Neuronal stem cell (in vitro differentiated cells): ENCODE data around the gene SYS1.

Experiments used
- DNase-seq: peaks from one replicate; pipeline ENCODE4 v3.0.0-alpha.2; 2013; ENCODE audit warnings: low spot score
- H2AFZ ChIP-seq: one replicate; pipeline ENCODE4 v1.6.1; 2013; ENCODE audit warnings: mild to moderate bottlenecking, low read length, inconsistent platforms
- H2AK5ac ChIP-seq: 2 replicates; pipeline ENCODE4 v1.6.1; 2013; ENCODE audit warnings: low read depth, mild to moderate bottlenecking, inconsistent platforms, low read length, moderate library complexity, mixed read lengths
- H2BK120ac ChIP-seq: 2 replicates; pipeline ENCODE4 v1.6.1; 2013; ENCODE audit warnings: low read depth, mild to moderate bottlenecking, inconsistent platforms, low read length, moderate library complexity, mixed read lengths
- H2BK12ac ChIP-seq: one replicate; pipeline ENCODE4 v1.6.1; 2013; ENCODE audit warnings: low read length, inconsistent platforms
- H2BK15ac ChIP-seq: 2 replicates; pipeline ENCODE4 v1.6.1; 2013; ENCODE audit warnings: mild to moderate bottlenecking, low read length, inconsistent platforms, mixed read lengths
- H2BK5ac ChIP-seq: one replicate; pipeline ENCODE4 v1.6.1; 2013; ENCODE audit warnings: inconsistent platforms, mild to moderate bottlenecking, low read length, moderate library complexity
- H3K14ac ChIP-seq: one replicate; pipeline ENCODE4 v1.6.1; 2013; ENCODE audit warnings: low read length, inconsistent platforms
- H3K18ac ChIP-seq: 2 replicates; pipeline ENCODE4 v1.6.1; 2013; ENCODE audit warnings: low read length, inconsistent platforms
- H3K23ac ChIP-seq: 2 replicates; pipeline ENCODE4 v1.6.1; 2013; ENCODE audit warnings: low read depth, mild to moderate bottlenecking, mixed read lengths, low read length, inconsistent platforms; ENCODE audit not compliant: poor library complexity
- H3K27ac ChIP-seq: replicated peaks from 3 replicates; pipeline ENCODE4 v1.5.1; 2013; ENCODE audit warnings: low read length, inconsistent platforms
- H3K27me3 ChIP-seq, 3 experiments: 2 replicates each; pipeline ENCODE4 v1.6.1; 2013; ENCODE audit warnings: low read length in 3 of 3, mild to moderate bottlenecking in 2 of 3, inconsistent platforms in 1 of 3, low read depth in 1 of 3, mixed read lengths in 1 of 3, moderate library complexity in 1 of 3; ENCODE audit not compliant: control insufficient read depth in 3 of 3, insufficient read depth in 3 of 3
- H3K36me3 ChIP-seq, 2 donors: replicated peaks in 1 of 2; 2 replicates each; pipeline ENCODE4 v1.6.1; 2013; ENCODE audit warnings: low read length in 2 of 2; ENCODE audit not compliant: control insufficient read depth in 2 of 2, insufficient read depth in 2 of 2
- H3K4ac ChIP-seq: 2 replicates; pipeline ENCODE4 v1.6.1; 2013; ENCODE audit warnings: inconsistent platforms, mild to moderate bottlenecking, low read length, moderate library complexity
- H3K4me1 ChIP-seq, 2 donors: 1 replicate in 1 of 2; 2 replicates in 1 of 2; pipeline ENCODE4 v1.6.1; 2013; ENCODE audit warnings: low read length in 2 of 2, low read depth in 1 of 2; ENCODE audit not compliant: control insufficient read depth in 2 of 2, insufficient read depth in 1 of 2
- H3K4me2 ChIP-seq: one replicate; pipeline ENCODE4 v1.6.1; 2013; ENCODE audit warnings: mild to moderate bottlenecking, low read length, inconsistent platforms; ENCODE audit not compliant: insufficient read depth, poor library complexity, severe bottlenecking
- H3K4me3 ChIP-seq, 2 donors: 2 replicates each; pipeline ENCODE4 v1.5.1; 2013; ENCODE audit warnings: low read length in 2 of 2, mild to moderate bottlenecking in 2 of 2, inconsistent platforms in 1 of 2, moderate library complexity in 1 of 2
- H3K79me1 ChIP-seq: one replicate; pipeline ENCODE4 v1.6.1; 2013; ENCODE audit warnings: low read depth, mild to moderate bottlenecking, inconsistent platforms, low read length, moderate library complexity
- H3K9ac ChIP-seq: one replicate; pipeline ENCODE4 v1.6.1; 2013; ENCODE audit warnings: mild to moderate bottlenecking, low read depth, low read length, inconsistent platforms; ENCODE audit not compliant: poor library complexity
- H3K9me3 ChIP-seq, 2 donors: replicated peaks in 1 of 2; 2 replicates each; pipeline versions ENCODE3 to v1.6.1; 2013; ENCODE audit warnings: low read length in 2 of 2, mild to moderate bottlenecking in 2 of 2, inconsistent platforms in 1 of 2, low read depth in 1 of 2, mixed read lengths in 1 of 2, moderate library complexity in 1 of 2; ENCODE audit not compliant: control insufficient read depth in 2 of 2, insufficient read depth in 1 of 2
- H4K8ac ChIP-seq: one replicate; pipeline ENCODE4 v1.6.1; 2013; ENCODE audit warnings: low read depth, mild to moderate bottlenecking, inconsistent platforms, low read length, moderate library complexity
- H4K91ac ChIP-seq: one replicate; pipeline ENCODE4 v1.6.1; 2013; ENCODE audit warnings: low read length, low read depth, mild to moderate bottlenecking, inconsistent platforms; ENCODE audit not compliant: poor library complexity
- whole genome bisulfite sequencing, 2 donors: extraction: QIAGEN DNeasy Blood & Tissue Kit; methylation state at CpG; one replicate each; pipeline ENCODE4 v1.1.7; 2013; ENCODE audit warnings: missing lambda C conversion rate in 2 of 2, mixed read lengths in 1 of 2; ENCODE audit not compliant: insufficient read length in 2 of 2, insufficient replicate concordance in 1 of 2; ENCODE audit errors: extremely low coverage in 2 of 2; 5-methylcytosine and 5-hydroxymethylcytosine counted together

The SYS1 gene

DNA sequence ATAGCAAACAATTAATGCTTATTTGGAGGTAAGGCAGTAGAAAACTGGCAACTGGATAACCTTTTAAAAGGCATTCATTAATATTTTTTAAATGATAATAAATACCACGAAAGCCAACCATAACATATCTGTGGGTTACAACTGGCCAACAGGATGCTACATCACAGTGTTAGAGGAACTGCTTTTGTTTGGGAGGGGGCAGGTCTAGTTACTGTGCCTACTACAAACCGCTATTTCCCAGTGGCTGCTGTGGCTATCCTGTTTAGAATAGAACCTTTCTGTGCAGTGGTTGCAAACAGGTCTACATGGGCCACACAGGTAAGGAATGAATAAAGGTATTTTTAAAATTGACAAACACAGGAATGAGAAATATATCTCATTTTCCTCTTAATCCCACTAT, 54.0 kb downstream of the SYS1 start:
- H3K9me3 ChIP-seq, result no peaks in the 10 kb centered on the region

More for the DNA sequence above, 54.0 kb downstream of the SYS1 start:
- no peak overlapping the region for H2BK15ac ChIP-seq
- no peak overlapping the region for H2BK12ac ChIP-seq
- H3K14ac ChIP-seq, result no peak overlapping the region
- H4K91ac ChIP-seq, result no peak overlapping the region
- no peaks in the 10 kb centered on the region for H3K27me3 ChIP-seq
- H2BK120ac ChIP-seq, result no peak overlapping the region
- peak overlapping the region in 1 of 2 donors; percentile 85 for H3K4me3 ChIP-seq
- peaks cover 3% of the 10 kb centered on the region in 2 donors for H3K4me1 ChIP-seq
- no peak overlapping the region for H2BK5ac ChIP-seq
- peaks cover 7% of the 10 kb centered on the region for H3K79me1 ChIP-seq
- H3K4ac ChIP-seq, result no peak overlapping the region
- H2AFZ ChIP-seq, result no peak overlapping the region
- WGBS, 2 donors, result no CpG with 5 or more reads among the region's 2 CpGs
- no peak overlapping the region for H3K9ac ChIP-seq
- no peak overlapping the region for H3K18ac ChIP-seq
- no peak overlapping the region for H4K8ac ChIP-seq
- H3K36me3 ChIP-seq, result peaks cover 22 to 43% of the 10 kb centered on the region in 2 donors
- H2AK5ac ChIP-seq, result no peak overlapping the region
- H3K27ac ChIP-seq, result no peak overlapping the region
- no peak overlapping the region for H3K23ac ChIP-seq
- no peak overlapping the region for H3K4me2 ChIP-seq
- DNase-seq, result no peak
